Activated CD8-positive, alpha-beta memory T cell treated with anti-CD3 and anti-CD28 coated beads, Interleukin-2, amount 50 U/mL, for 24 hours (primary cell): ENCODE results near the gene MTA1.
A peak's percentile ranks its signal among the peaks of the same experiment; 100 is the strongest.

ENCODE experiments used
- DNase-seq: peaks from one replicate; pipeline ENCODE4 v3.0.0-alpha.2; 2020; ENCODE audit errors: extremely low read depth

Gene MTA1

DNA sequence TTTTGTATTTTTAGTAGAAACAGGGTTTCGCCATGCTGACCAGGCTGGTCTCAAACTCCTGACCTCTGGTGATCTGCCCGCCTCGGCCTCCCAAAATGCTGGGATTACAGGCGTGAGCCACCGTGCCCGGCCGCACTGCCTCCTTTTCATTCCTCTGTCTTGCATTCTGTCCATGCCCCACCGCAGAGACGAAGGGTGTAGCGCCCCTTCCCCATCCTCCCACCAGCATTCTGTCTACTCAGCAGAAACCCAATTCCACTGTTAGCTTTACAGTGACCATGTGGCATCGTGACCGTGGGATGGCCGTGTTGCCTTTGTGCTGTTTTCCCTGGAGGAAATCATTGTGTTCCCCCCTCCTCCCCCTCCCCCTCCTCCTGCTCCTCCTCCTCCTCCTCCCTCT lies 11.0 kb upstream of the MTA1 start:
- DNase-seq, result no peak

DNA sequence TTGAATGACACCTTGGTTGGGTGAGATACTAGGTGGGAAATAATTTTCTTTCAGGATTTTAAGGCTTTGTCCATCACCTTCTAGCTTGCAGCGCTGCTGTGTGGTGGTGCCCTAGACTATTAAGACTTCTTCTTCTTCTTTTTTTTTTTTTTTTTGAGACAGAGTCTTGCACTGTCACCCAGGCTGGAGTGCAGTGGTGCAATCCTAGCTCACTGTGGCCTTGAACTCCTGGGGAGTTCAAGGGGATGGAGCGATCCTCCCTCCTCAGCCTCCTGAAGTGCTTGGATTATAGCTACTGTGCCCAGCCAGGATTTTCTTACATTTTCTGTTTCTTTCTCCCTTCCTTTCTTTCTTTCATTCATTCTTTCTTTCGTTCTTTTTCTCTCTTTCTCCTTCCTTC lies 10.3 kb upstream of the MTA1 start:
- no peak for DNase-seq

DNA sequence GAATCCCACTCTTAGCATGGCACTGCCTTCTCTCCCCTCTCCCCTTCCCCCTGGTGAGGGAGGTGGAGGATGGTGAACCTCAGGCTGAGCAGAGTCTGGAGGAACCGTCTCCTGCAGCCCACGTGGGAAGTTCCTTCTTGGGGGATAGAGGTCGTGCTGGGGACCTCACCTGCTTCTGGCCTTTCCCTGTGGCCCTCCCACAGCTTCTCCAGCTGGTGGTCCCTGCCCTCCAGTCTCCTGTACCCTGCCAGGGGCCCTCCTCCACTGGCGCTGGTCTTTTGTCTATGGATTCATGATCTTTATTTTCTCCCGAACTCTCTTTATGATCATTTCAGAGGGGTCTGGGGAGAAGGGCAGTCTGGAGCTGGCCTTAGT lies 9.0 kb upstream of the MTA1 start:
- no peak for DNase-seq

DNA sequence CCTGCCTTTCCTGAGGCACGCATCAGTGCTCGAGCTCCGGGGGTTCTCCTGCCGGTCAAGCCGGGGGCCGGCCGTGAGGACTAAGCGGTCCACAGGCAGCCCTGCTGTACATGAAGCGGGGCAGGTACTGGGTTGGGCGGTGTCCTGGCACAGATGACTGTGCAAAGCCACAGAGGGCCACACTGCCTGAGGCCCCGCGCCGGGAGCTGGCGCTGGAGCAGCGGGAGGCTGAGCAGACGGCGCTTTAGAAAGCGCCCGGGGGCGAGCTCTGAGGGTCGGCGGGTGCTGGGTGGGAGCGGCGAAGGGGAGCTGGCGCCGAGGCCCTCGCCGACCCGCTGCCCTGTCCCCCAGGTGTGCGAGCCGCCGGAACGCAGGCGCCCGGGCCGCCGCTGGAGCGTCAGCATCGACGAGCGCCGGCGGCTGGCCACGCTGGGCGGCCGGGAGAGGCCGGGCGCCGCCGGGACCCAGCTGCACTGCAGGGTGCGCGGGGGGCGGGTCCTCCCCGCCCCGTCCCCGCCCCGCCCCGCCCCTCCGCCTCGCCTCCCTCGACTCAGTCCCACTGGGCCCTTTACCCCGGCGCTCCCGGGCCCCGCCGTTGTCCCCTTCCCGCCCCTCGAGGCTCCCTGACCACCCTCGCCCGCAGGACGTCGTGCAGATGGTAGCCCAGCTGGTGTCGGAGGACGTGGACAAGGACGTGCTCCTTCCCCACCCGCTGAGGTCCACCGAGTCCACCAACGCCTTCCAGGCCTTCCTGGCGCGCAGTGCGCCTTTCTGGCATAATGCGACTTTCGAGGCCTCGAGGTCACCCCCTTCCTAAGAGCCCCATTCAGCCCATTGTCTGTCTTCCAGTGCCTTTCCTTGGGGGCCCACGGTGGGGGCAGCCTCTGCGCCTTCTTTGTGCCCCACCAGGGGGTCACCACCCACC lies 8.3 kb upstream of the MTA1 start:
- no peak for DNase-seq

DNA sequence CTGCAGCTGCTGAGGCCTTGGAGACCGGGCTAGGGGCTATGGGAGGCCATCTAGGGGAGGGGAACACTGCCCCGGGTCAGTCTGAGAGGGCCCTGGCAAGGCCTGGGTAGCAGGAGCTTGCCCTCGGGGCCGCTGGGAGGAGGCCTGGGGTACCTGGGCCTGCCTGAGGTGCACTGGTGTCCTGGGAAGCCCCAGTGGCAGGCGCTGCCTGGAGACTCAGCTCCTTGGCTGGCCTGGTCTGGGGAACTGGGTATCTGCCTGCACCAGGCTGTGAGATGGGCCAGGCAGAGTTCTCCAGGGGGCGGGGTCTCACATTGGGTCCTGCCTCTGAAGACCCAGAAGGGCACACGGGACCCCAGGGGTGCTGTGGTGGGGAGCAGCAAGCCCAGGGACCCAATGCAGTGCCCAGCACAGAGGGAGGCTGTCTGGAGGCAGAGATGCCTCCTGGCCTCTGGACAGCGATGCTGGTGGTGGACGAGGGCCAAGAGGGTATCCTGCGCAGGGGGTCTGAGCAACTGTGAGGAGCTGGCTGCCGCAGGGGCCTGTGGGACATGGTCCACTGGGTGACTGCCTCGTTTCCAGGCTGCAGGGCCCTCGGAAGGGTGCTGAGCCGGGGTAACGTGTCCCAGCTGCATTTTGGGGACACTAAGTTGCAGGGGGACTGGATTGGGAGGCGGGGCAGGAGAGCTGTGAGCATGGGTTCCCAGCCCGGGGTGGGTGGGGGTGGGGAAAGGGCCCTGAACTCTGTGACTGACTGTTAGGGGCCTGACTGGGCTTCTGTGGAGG lies 7.4 kb upstream of the MTA1 start:
- DNase-seq, result no peak

DNA sequence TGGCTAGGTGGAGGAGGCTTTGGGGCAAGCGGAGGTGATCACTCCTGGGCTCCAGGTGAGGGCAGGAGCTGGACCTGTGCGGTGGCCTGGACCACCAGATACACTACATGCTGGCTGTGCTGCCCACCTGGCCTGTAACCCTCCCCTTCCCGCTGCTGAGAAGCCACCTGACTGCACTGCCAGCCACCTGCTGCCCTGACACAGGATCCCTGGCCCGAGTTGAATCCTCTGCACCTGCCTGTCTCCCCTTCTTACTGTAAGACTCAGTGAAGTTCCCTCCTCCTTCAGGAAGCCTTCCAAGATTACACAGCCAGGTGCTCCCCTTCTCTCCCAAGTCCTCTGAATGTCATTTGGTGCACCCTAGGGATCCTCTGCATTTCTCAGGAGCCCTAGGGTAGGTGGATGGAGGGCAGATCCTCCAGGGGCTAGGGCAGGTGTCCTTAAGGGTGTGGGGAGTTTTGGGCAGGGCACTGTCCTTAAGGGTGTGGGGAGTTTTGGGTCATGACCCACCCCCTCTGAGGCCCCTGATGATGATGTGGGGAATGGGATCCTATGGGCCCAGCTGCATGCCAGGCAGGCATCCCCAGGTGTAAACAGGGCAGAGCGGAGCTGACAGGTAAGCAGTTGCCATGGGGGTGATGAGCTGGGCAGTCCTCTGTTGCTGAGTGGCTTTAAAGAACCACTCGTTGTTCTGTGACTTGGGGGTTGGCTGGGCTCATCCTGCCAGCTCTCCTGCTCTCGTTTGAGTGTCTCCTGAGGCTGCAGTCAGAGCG lies 6.7 kb upstream of the MTA1 start:
- DNase-seq, result no peak

DNA sequence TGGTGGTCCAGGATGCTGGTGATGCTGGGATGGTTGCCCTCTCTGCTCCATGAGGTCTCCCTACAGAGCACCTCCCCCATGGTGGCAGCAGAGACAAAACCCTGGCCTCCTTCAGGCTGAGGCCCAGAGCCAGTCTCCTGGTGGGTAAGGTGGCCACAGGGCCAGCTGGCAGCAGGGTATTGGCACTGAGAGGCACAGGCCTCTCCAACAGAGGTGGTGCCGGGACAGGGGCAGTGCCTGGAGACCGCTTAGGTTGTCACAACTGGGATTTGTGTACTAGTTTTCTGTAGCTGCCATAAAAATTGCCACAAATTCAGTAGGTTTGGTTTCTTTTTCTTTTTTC lies 6.1 kb upstream of the MTA1 start:
- DNase-seq, result no peak

DNA sequence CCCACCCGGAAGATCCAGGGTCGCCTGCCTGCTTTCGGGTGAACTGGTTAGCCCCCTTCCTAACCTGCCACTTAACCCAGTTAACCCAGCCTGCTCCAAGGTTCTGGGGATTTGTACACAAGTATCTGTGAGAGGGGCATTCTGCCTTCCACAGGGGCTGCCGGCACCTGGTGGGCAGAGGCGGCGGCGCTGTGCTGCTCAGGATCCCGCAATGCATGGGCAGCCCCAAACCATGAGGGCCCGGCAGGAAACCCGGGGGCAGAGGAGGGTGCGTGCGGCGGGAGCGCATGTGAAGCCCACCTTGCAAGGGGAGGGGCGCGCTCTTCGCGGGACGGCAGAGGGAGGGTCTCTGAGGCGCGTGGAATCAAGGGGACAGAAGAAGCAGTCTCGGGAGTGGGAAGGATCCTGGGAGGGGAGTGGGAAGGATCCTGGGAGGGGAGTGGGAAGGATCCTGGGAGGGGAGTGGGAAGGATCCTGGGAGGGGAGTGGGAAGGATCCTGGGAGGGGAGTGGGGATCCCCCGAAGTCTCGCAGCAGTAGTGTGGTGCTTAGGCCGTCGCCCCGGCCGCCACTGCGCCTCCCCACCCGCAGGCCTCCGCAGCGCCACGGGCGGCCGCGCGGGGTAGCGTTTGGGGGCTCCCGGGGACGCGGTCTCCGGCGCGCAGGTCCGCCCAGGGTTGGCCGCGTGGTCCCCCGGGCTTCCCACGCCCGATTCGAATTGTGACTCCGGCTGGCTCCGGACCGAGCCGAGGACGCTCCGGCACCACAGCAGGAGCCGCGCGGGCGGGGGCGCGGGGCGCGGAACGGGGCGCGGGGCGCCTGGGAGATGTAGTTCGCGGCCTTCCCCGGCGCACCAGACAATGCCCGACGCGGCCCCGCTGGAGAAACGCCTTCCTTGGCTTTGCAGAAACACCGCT lies 4.9 kb upstream of the MTA1 start:
- DNase-seq, result peak; percentile 39

DNA sequence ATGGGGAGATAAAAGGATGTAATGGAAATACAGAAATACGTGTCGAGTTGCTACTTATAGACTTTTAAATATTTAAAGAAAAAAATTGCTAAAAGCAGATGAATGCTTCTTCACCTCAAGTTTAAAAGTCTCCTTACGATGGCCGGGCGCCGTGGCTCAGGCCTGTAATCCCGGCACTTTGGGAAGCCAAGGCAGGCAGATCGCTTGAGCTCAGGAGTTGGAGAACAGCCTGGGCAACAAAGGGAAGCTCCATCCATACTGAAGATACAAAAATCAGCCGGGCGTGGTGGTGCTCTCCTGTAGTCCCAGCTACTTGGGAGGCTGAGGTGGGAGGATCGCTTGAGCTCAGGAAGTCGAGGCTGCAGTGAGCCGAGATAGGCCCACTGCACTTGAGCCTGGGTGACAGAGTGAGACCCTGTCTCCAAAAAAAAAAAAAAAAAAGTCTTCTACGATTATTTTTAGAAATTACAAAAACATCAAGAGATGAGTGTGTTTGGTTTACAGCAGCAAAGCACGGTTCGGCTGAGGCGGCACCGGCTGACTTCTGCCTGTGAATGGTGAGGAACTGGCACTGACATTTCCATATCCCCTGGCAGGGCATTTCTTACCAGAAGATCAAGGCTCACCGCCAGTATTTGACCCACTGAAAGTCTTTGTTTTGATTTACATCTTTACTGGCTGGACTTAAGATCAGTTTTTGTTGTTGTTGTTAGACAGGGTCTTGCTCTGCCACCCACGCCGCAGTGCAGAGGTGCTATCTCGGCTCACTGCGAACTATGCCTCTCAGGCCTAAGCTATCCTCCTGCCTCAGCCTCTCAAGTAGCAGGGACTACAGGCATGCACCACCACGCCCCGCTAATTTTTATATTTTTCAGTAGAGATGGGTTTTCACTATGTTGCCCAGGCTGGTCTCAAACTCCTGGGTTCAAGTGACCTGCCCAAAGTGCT lies 3.9 kb upstream of the MTA1 start:
- no peak for DNase-seq

DNA sequence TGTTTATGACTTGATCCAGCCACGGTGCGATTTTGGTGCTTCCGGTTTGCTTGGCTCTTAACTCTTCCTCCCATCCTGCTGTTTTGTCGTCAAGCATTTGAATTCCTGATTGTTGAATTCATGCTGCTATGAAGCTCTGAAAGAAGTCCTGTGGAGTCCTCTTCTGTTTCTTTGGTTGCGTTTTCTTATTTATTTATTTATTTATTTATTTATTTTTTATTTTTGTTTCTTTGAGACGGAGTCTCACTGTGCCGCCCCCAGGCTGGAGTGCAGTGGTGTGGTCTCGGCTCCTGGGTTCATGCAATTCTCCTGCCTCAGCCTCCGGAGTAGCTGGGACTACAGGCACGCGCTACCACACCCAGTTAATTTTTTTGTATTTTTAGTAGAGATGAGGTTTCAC lies 3.0 kb upstream of the MTA1 start:
- DNase-seq, result no peak

DNA sequence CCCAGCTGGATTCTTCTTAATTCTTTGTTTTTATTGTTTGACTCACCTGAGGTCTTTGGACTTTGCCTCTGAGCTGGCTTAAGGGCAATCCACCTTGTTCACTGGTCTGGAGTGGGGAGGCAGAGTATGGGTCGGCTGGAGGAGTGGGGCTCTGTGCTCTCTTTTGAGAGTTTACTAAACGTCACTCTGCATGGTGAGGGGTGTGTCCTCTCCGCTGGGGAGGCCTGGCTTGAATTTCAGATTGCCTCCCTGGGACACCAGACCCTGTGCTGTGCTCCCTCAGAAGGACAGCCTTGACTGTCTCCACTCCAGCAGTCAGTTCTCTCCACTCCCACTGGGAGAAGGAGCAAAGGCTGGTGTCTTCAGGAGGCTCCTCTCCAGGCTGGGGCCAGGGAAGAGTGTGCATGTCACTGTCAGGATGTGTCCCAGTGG lies 1.9 kb upstream of the MTA1 start:
- DNase-seq, result no peak

DNA sequence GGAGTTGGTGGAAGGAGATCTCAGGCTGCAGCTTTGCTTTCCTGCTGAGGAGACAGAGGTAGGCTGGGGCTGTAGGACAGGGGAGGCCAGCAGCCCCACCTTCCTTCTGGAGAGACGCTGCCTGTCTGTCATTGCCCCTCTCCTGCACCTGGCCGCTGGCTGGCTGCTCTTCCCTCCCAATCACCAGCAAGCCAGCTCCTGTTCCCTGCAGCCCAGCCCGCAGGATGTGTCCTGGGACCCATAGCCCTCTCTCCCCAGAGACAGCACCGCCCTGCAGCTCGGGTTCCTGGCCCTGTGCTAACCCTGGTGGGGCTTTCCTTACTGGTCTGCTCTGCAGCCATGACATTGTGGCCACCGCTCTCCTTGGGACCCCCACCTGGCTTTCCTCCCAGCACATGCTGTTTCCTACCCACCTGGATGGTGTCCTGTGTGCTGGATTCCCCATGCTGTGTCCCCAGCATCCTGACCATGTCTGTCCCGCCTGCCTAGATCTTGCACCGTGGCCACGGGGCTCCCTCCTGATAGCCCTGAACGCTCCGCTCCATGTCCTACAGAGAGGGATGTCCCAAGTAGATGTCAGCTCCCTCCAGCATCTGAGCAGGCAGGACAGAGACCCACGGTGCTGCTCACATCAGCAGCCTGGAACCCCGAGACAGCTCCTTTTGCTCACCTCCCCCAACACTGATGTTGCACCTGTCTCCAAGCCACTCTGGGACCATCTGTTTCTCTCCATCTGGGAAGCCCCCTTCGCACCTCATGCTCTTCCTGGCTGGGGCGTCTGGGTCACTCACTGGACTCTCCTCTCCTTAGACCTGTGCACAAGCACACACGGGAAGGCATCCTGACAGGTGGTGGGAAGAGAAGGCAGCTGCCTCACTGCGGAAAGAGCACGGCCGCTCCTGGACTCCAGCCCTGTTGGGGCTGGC lies 1.1 kb upstream of the MTA1 start:
- DNase-seq, result no peak

DNA sequence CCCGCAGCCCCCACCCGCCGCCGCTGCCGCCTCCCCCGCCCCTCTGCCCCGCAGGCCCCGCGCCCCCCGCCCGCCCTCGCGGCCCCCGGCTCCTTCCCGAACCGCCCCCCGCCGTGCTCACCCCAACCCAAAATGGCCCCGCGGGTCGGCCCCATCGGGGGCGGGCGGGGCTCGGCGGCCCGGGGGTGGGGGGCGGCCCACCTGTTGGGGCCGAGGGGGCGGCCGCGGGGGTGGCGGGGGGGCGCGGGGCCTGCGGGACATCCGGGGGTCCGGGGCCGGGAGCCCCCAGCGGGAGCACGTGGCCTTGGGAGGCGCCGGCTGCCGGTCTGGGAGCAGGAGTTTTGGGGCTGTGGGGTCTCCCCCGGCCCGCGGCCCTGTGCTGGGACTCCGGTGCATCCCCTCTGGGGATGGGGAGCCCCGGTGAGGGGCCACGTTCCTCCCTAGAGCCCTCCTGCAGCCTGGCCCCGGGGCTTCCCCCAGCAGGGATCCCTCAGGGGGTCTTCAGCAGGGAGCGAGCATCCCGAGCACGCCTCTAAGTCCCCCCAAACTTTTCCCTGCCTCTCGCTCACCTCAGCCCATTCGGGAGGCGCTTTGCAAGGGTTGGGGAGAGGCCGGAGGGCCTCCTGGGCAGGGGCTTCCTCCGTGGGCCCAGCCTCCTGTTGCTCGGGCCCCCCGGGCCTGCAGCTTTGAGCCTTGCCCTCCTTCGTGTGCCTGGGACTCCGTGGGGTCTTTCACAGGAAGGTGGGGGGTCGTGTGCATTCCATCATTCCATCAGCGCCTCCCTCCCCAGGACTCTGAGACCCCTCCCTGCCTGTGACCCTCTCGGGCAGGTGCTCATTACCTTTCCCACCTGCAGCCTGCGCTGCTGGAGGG lies 710 bp downstream of the MTA1 start:
- no peak for DNase-seq

DNA sequence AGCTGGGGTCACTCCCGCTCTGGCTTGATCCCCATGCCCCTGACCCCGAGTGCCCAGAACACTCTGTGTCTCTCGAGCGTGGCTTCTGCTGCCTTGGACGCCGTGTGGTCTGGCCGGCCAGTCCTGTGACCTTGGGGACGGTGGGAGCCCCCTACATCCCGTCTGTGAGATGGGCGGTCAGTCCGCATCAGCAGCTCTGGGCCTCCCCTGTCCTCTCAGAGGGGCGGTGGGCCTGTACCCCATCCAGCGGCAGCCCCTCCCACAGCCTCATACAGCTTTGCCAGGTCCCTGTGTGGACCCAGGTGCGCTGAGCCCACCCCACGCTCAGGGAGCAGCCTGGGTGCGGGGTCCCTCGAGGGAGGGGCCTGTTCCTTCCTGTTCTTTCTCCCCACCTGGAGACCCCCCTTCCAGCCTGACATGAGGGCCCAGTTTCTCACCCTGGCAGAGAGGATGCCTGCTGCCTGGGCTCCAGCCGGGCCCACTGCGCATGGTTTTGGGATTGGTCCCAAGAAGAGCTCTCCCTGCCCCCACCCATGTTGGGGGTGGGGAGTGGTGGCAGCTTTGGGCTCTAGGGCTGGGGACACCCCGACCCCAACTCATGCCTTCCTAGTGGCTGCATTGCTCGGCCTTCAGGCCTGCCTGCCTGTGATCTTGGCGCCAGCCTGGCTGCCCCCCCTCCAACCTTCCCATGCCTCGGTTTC lies 1.5 kb downstream of the MTA1 start:
- DNase-seq, result no peak

DNA sequence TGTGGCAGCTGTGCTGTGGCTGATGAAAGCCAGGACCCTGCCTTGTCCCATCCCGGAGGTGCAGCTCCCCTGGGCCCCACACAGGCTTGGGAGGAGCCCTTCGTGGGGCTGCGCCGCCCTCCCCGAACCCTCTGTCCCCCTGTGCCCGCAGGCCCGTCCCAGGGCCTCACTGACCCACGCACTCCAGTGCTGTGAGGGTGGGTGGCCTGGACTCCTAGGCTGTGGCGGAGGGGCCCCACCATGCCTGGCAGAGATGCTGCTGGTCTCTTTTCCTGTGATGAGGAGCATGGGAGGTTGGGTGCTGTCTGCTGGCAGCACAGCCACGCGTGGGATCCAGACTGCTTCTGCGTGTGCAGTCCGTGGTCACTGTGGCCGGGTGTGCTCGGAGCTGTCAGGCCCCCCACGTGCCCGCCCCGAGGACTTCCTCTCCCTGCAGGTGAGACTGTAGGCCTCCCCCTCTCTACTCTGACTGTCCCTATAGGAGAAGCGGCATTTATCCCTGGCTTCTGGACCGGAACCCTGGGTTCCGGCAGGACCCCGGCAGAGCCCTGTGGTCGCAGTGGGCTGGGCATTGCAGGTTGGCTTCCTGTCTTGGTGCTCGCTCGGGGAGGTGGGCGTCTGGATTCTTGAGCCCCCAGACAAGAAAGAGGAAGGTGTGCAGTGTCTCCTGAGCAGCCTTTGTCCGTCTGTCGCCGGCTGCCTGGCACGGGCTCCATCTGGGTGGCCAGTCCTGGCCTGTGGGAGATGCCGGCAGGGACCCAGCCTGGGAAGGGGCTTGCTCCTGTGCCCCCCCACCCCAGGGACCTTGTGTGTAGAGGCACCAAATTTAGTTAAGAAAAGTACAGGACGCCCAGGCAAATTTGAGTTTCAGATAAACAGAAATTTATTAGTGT lies 2.3 kb downstream of the MTA1 start:
- no peak for DNase-seq

DNA sequence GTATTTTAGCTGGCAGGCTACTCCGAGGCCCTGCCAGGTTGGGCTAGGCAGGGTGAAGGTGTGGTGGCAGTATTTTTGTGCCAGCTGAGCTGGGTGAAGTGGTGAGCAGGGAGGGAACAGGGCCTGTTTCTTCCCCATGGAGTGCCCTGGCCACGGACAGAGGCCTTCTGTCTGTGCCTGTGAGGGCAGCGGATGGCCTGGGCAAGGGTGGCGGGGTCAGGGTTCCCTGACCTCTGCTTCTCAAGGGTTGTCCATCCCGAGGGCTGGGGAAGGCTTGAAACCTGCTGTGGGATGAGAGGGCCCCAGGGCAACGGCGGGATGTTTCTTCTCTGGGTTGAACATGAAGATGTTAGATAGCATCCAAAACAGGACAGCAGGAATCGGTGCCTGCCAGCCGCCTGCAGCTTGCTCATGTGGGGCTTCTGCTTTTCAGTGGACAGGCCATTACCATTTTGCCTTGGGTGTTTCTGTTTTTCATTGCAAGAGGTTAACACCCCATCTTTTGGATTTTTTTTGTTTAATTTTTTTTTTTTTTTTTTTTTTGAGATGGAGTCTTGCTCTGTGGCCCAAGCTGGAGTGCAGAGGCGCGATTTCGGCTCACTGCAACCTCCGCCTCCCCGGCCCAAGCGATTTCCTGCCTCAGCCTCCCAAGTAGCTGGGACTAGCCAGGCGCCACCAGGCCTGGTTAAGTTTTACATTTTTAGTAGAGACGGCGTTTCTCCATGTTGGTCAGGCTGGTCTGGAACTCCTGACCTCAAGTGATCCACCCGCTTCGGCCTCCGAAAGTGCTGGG lies 3.3 kb downstream of the MTA1 start:
- DNase-seq, result no peak
